Activated CD4-positive, alpha-beta T cell treated with anti-CD3 and anti-CD28 coated beads for 36 hours (primary cell): Measurements from ENCODE around the gene USP34. TPM values are rescaled to one million over a fixed set of nuclear protein-coding genes. Genes with fewer than 3 reads are reported as not detected.
"Not testable (repeated sequence)": the region's sequence is repeated elsewhere in the genome, so short reads cannot be mapped to it uniquely, and the experiment has no call there.

Experiments
- ATAC-seq: fragments of 200-7000 bp; cut with Tn5 transposase; one replicate; pipeline ENCODE4 v1.10.0; 2021; ENCODE audit warnings: mild to moderate bottlenecking, moderate library complexity
- CTCF ChIA-PET: fragments of 350-600 bp; sonication (Branson Sonifier 250); formaldehyde crosslinking; loops from one replicate; lab custom pipeline; 2021; ENCODE audit warnings: antibody characterized with exemption; lab: Charles Lee
- POLR2A ChIA-PET: fragments of 350-600 bp; sonication (Branson Sonifier 250); formaldehyde crosslinking; loops from one replicate; lab custom pipeline; 2021; ENCODE audit warnings: antibody characterized with exemption, inconsistent platforms; lab: Charles Lee
- DNase-seq: peaks from one replicate; pipeline ENCODE4 v3.0.0-alpha.2; 2020
- H3K27ac Mint-ChIP-seq: one replicate; pipeline ENCODE4 v1.8.0; 2021; ENCODE audit warnings: mixed read lengths
- H3K27me3 Mint-ChIP-seq: one replicate; pipeline ENCODE4 v1.8.0; 2021; ENCODE audit warnings: mixed read lengths
- H3K36me3 Mint-ChIP-seq: one replicate; pipeline ENCODE4 v1.8.0; 2021; ENCODE audit warnings: low read depth, mixed read lengths
- H3K4me1 Mint-ChIP-seq: one replicate; pipeline ENCODE4 v1.8.0; 2021; ENCODE audit warnings: mixed read lengths
- H3K4me3 Mint-ChIP-seq: one replicate; pipeline ENCODE4 v1.8.0; 2021; ENCODE audit warnings: mild to moderate bottlenecking, moderate library complexity, mixed read lengths
- H3K9me3 Mint-ChIP-seq: one replicate; pipeline ENCODE4 v1.8.0; 2021; ENCODE audit warnings: low read depth, mixed read lengths
- intact Hi-C, 2 experiments: fragments of 100-400 bp; cut with DNase I in 1 of 2; cut with micrococcal nuclease in 1 of 2; formaldehyde crosslinking; loops; one replicate each; pipeline versions ENCODE4 v1.14.2 to v1.15.1; 2022 to 2024; cut with DNase I, micrococcal nuclease
- total RNA-seq, 2 experiments: library from RNA; stranded (reverse); gene quantifications; one replicate each; pipeline ENCODE4 v1.2.3, GENCODE V29; 2021

The USP34 gene
- total RNA-seq, 2 experiments from 2014 or later = 63.7 to 67.6 TPM

DNA sequence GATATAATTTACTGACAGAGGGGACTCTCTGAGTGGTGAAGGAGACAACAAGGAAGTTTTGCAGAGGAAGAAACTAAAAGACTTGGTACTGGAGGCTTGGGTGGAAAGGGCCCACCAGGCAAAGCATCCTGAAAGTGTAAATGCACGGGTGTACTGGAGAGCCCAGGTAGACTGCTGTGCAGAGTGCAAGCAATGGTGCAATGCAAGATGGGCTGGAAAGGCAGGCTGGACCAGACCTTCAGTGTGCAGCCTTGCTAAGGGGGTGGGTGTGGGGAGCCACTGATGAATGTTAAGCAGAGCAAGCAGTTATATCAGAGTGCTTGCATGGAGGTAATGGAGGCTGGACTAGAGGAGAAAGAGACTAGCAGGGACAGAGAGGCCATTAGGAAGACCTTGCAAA is 298.2 kb downstream of the USP34 start:
- H3K27ac Mint-ChIP-seq = no peak overlapping the region
- H3K4me3 Mint-ChIP-seq = no peak overlapping the region
- no peak for DNase-seq
- peaks cover 4% of the 10 kb centered on the region for H3K36me3 Mint-ChIP-seq
- ChIA-PET CTCF (no interaction called here), POLR2A (no interaction called here)
- peaks cover 8% of the 10 kb centered on the region for H3K4me1 Mint-ChIP-seq
- intact Hi-C loops = loop anchor here (10.0 kb wide), 2 partner anchors 368 to 1022 kb away; partner anchors contain the start of gene B3GNT2 (in 1 of the 2)
- H3K27me3 Mint-ChIP-seq = no peaks in the 10 kb centered on the region
- ATAC-seq = no peak
- no peaks in the 10 kb centered on the region for H3K9me3 Mint-ChIP-seq

DNA sequence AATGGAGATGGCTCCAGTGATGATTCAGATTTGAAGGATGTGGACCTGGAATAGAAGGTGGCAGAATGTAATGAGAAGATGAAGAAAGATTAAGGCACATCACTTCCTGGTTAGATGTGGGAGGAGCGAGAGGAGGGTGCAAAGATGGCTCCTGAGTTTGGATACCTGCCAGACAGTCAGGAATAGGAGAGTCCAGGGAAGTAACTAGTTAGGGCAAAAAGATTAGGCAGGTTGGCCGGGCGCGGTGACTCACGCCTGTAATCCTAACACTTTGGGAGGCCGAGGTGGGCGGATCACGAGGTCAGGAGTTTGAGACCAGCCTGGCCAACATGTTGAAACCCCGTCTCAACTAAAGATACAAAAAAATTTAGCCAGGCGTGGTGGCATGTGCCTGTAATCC is 303.3 kb downstream of the USP34 start:
- Mint-ChIP-seq H3K27me3 (no peaks in the 10 kb centered on the region), H3K9me3 (no peaks in the 10 kb centered on the region), H3K27ac (no peak overlapping the region), H3K36me3 (peaks cover 28% of the 10 kb centered on the region), H3K4me3 (no peak overlapping the region), H3K4me1 (no peaks in the 10 kb centered on the region)
- intact Hi-C loops = no loop called here
- no peak for DNase-seq
- no peak for ATAC-seq
- CTCF ChIA-PET = no interaction called here
- POLR2A ChIA-PET = no interaction called here

DNA sequence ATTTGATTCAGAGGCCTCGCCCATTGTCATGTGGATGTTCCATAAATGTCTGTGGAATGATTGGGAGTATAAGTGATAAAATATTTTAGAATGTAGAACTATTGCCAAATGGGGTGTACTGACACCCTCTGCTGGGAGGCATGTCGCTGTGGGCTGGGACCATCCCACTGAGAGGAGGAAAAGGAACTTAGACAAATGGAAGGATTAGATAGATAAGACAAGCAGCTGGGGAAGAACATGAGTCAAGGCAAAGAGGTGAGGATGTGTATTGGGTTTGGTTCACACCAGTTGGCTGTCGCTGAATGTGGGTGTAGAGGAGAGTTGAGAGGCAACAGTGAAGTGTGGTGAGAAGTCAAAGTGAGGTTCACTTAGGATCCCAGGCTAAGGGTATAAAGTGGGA is 304.9 kb downstream of the USP34 start:
- POLR2A ChIA-PET = no interaction called here
- H3K27ac Mint-ChIP-seq = no peak overlapping the region
- no peak overlapping the region for H3K4me3 Mint-ChIP-seq
- peaks cover 1% of the 10 kb centered on the region for H3K4me1 Mint-ChIP-seq
- intact Hi-C loops = no loop called here
- ATAC-seq = no peak
- no peak for DNase-seq
- CTCF ChIA-PET = no interaction called here
- H3K9me3 Mint-ChIP-seq = no peaks in the 10 kb centered on the region
- peaks cover 31% of the 10 kb centered on the region for H3K36me3 Mint-ChIP-seq
- H3K27me3 Mint-ChIP-seq = no peaks in the 10 kb centered on the region

DNA sequence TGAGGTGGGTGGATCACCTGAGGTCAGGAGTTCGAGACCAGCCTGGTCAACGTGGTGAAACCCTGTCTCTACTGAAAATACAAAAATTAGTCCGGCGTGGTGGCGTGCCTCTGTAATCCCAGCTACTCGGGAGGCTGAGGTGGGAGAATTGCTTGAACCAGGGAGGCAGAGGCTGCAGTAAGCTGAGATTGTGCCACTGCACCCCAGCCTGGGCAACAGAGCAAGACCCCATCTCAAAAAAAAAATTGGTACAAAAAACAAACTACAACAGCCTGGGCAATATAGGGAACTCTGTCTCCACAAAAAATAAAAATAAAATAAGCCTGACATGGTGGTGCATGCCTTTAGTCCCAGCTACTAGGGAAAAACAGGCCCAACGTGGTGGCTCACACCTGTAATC is 305.8 kb downstream of the USP34 start:
- H3K4me1 Mint-ChIP-seq, H3K27me3 Mint-ChIP-seq, ATAC-seq, H3K9me3 Mint-ChIP-seq, intact Hi-C loops, DNase-seq, H3K27ac Mint-ChIP-seq, H3K4me3 Mint-ChIP-seq, POLR2A ChIA-PET: not testable (repeated sequence)
- CTCF ChIA-PET = interaction anchor here (0.7 kb wide), 1 partner anchor 291 kb away, joined by 3 read pairs; no protein-coding TSS in a partner anchor
- peaks cover 34% of the 10 kb centered on the region for H3K36me3 Mint-ChIP-seq

DNA sequence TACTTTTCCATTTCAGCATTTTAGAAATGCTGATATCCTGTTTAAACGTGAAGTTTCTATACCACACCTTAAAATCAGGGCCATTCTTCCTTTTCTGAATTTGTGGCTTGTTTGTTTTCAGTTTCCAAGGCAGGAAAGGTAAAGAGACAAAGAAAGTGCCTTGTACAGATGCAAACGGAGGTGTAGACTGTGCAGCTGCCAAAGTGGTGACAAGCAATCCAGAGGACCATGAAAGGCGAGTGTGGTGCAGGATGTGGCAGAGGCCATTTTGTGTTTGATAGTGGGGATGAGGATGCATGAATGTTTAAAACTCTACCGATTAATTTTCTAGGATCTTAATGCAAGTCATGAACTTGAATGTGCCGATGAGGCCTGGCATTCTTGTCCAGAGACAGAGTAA is 308.2 kb downstream of the USP34 start:
- H3K9me3 Mint-ChIP-seq = peaks cover 3% of the 10 kb centered on the region
- intact Hi-C loops = no loop called here
- H3K27me3 Mint-ChIP-seq = no peaks in the 10 kb centered on the region
- H3K4me3 Mint-ChIP-seq = no peak overlapping the region
- peaks cover 1% of the 10 kb centered on the region for H3K4me1 Mint-ChIP-seq
- no peak for DNase-seq
- no peak overlapping the region for H3K27ac Mint-ChIP-seq
- peaks cover 48% of the 10 kb centered on the region for H3K36me3 Mint-ChIP-seq
- ChIA-PET POLR2A (no interaction called here), CTCF (interaction anchor here (0.6 to 0.7 kb wide), 3 partner anchors 11 to 757 kb away, joined by 3 to 4 read pairs (median 3); no protein-coding TSS in a partner anchor)
- no peak for ATAC-seq

DNA sequence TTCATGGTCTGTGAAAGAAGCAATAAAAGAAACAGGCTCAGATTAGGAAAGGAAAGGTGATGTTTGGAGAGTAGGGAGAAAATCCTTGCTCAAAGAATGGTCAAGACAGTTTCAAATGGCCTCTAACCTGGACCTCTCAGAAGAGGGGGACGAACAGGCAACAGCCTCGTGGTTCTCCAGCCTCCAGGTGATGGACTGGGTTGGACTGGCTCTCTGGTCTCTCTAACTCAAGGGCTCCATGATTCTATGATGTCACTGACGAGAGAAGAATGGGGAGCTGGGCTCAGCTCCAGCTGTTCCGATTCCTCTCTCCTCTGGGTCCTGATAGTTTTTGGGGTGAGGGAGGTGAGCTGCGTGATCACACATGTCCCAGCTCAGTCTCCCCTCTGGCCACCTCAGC is 309.0 kb downstream of the USP34 start, which contains the start of gene C2orf74:
C2orf74 (plus strand) TSS at position 301 of the 400 bp plus-strand sequence. CDS start 327 bp downstream, outside the sequence.
- Mint-ChIP-seq H3K27ac (no peak within 1 kb of the TSS), H3K9me3 (peaks cover 5% of the 10 kb centered on the region), H3K4me1 (peaks cover 1% of the 10 kb centered on the region), H3K36me3 (peaks cover 51% of the 10 kb centered on the region), H3K4me3 (no peak within 1 kb of the TSS), H3K27me3 (no peaks in the 10 kb centered on the region)
- no peak for ATAC-seq
- ChIA-PET CTCF (interaction anchor here (0.7 kb wide), 1 partner anchor 12 kb away, joined by 4 read pairs; no protein-coding TSS in a partner anchor), POLR2A (no interaction called here)
- intact Hi-C loops = no loop called here
- DNase-seq = no peak

DNA sequence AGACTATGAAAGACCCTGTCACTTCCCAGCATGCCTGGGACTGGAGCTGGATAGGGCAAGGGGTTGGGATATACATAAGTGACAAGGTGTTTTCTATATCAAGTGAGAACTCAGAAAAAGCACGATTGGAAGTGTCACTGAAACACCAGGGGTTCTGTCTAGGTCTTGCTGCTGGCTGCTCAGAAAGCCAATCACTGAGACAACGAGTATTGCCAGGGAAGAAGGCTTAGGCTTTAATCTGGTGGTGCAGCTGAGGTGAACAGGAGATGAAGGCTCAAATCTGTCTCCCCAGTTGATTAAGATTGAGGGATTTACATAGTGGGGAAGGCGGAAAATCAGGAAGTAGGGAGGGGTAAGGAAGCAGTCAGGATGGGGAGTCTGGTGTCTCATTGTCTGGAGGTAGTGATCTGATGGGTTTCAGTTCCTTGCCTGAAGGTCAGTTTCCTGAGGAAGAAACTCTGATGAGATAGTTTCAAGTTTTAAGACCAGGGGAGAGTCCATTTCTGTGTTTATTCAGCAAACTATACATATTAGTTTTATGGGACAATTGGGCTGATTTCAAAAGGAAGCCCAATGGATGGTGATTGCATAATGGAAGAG is 312.4 kb downstream of the USP34 start:
- POLR2A ChIA-PET = no interaction called here
- peaks cover 1% of the 10 kb centered on the region for H3K4me1 Mint-ChIP-seq
- H3K27ac Mint-ChIP-seq = no peak overlapping the region
- no peaks in the 10 kb centered on the region for H3K27me3 Mint-ChIP-seq
- intact Hi-C loops = no loop called here
- H3K36me3 Mint-ChIP-seq = peaks cover 42% of the 10 kb centered on the region
- DNase-seq (no peak), ATAC-seq (no peak)
- CTCF ChIA-PET = no interaction called here
- no peak overlapping the region for H3K4me3 Mint-ChIP-seq
- peaks cover 5% of the 10 kb centered on the region for H3K9me3 Mint-ChIP-seq

DNA sequence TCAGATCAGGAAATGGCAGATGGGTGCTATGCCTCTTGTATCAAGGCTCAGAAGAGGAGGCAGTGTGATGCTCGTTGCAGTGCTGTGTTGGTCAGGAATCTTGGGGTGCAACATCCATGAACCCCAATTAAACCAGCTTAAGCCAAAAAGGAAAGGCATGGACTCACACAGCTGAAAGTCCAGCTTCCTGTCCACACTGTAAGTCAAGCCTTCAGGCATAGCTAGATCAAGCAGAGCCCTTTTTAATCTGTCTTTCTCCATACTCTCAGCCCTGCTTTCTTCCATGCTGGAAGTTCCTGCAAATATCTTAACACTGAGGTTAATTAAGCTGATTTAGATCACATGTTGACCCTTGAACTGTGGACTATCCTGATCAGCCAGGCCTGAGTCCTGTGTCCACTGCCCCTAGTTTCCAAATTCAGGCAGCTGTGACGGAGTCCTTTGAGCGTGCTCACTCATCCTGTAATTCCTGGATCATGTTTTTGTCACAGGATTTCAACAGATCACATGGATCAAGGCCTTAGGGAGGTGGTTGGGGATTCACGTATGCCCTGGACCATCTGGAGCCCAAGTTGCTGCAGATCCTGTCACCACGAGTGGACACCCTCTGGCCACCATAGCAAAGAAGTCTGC is 313.4 kb downstream of the USP34 start:
- H3K27me3 Mint-ChIP-seq = no peaks in the 10 kb centered on the region
- intact Hi-C loops = no loop called here
- peaks cover 35% of the 10 kb centered on the region for H3K36me3 Mint-ChIP-seq
- no peak for DNase-seq
- peaks cover 1% of the 10 kb centered on the region for H3K4me1 Mint-ChIP-seq
- POLR2A ChIA-PET = no interaction called here
- peaks cover 5% of the 10 kb centered on the region for H3K9me3 Mint-ChIP-seq
- H3K27ac Mint-ChIP-seq = no peak overlapping the region
- no peak overlapping the region for H3K4me3 Mint-ChIP-seq
- ATAC-seq = no peak
- CTCF ChIA-PET = interaction anchor here (0.7 kb wide), 1 partner anchor 17 kb away, joined by 3 read pairs; no protein-coding TSS in a partner anchor

DNA sequence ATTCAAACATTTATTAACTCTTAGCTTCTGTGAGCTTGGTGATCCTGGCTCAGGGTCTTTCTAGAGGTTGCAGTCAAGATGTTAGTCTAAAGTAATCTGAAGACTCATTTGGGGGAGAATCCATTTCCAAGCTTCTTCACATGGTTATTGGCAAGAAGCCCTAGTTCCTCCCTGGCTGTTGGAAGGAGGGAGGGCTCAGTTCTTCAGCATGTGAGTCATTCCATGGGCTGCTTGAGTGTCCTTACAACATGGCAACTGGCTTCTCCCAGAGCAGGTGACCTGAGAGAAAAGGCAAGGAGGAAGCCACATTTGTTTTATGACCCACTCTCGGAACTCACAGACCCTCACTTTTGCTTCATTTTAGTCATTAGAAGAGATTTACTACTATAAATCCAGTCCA is 319.5 kb downstream of the USP34 start:
- Mint-ChIP-seq H3K27me3 (no peaks in the 10 kb centered on the region), H3K4me1 (no peaks in the 10 kb centered on the region), H3K36me3 (peaks cover 16% of the 10 kb centered on the region), H3K27ac (no peak overlapping the region), H3K9me3 (no peaks in the 10 kb centered on the region), H3K4me3 (no peak overlapping the region)
- DNase-seq (no peak), ATAC-seq (no peak)
- intact Hi-C loops = no loop called here
- ChIA-PET CTCF (interaction anchor here (0.9 kb wide), 1 partner anchor 16 kb away, joined by 3 read pairs; no protein-coding TSS in a partner anchor), POLR2A (interaction anchor here (0.5 to 0.6 kb wide), 2 partner anchors 59 to 97 kb away, joined by 3 to 8 read pairs; no protein-coding TSS in a partner anchor)

DNA sequence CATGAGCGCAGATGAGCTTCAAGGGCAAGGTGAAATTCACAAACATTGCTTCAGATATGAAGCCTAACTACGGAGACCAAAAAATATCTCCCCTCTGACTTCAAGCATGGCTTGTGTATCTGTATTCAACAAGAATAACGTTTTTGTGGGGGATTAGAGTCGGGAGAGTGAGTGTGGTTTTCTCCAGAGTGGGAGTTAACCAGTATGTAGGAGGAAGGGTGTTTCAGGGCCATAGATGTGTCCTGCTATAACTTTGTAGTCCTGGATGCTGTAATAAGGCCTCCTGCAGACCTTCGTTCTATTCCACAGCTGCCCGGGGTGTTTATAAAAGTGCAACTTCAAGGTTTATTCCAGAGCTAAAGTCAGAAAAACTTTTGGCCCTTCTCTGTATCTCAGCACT is 321.8 kb downstream of the USP34 start:
- CTCF ChIA-PET = no interaction called here

DNA sequence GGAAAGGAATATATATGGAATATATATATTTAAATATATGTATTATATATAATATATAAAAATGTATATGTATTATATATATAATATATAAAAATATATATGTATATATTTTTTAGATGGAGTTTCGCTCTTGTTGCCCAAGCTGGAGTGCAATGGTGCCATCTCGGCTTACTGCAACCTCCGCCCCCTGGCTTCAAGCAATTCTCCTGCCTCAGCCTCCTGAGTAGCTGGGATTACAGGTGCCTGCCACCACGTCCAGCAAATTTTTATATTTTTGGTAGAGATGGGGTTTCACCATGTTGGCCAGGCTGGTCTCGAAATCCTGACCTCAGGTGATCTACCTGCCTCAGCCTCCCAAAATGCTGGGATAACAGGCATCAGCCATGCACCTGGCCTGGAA is 322.8 kb downstream of the USP34 start:
- H3K27ac Mint-ChIP-seq, ATAC-seq, intact Hi-C loops, H3K4me1 Mint-ChIP-seq, H3K4me3 Mint-ChIP-seq, DNase-seq, H3K27me3 Mint-ChIP-seq, H3K9me3 Mint-ChIP-seq, POLR2A ChIA-PET: not testable (repeated sequence)
- peaks cover 16% of the 10 kb centered on the region for H3K36me3 Mint-ChIP-seq
- CTCF ChIA-PET = interaction anchor here (0.6 kb wide), 1 partner anchor 1690 kb away, joined by 3 read pairs; no protein-coding TSS in a partner anchor

More for the DNA sequence above, 321.8 kb downstream of the USP34 start:
- H3K36me3 Mint-ChIP-seq = peaks cover 16% of the 10 kb centered on the region
- POLR2A ChIA-PET = no interaction called here
- H3K4me3 Mint-ChIP-seq = no peak overlapping the region
- ATAC-seq (no peak), DNase-seq (no peak)
- no peaks in the 10 kb centered on the region for H3K27me3 Mint-ChIP-seq
- no peaks in the 10 kb centered on the region for H3K9me3 Mint-ChIP-seq
- peaks cover 4% of the 10 kb centered on the region for H3K4me1 Mint-ChIP-seq
- no peak overlapping the region for H3K27ac Mint-ChIP-seq
- intact Hi-C loops = no loop called here
